HepG2 (cell line): ENCODE data around the gene CCDC85C. TPM values are rescaled to one million over a fixed set of nuclear protein-coding genes. Genes with fewer than 3 reads are reported as not detected.

ENCODE experiments used
- ASH2L ChIP-seq: fragments of 300-600, 200-600 bp; sonication (generic); IDR thresholded peaks from 2 replicates; pipeline ENCODE4 v1.7.0; 2017; ENCODE audit warnings: low read depth, mild to moderate bottlenecking, moderate library complexity, mixed read lengths, low read length; ENCODE audit not compliant: insufficient read length
- GATAD2A ChIP-seq: IDR thresholded peaks from 2 replicates; pipeline ENCODE4 v1.6.1; 2016
- HNF4A ChIP-seq: sonication (generic); formaldehyde crosslinking; IDR thresholded peaks from 2 replicates; pipeline ENCODE4 v1.4.0; 2020; ENCODE audit warnings: missing genetic modification reagents
- JUN ChIP-seq: sonication (generic); formaldehyde crosslinking; IDR thresholded peaks from 2 replicates; pipeline ENCODE4 v1.4.0; 2020; ENCODE audit warnings: mild to moderate bottlenecking, missing genetic modification reagents
- NONO ChIP-seq, 2 experiments: fragments of 450-650 bp in 1 of 2; sonication (generic) in 1 of 2; formaldehyde crosslinking in 1 of 2; IDR thresholded peaks in 1 of 2; conservative IDR thresholded peaks in 1 of 2; 2 replicates each; pipeline versions ENCODE4 v1.6.1 to v1.8.0; 2017 to 2022; ENCODE audit warnings: mild to moderate bottlenecking in 1 of 2, missing genetic modification reagents in 1 of 2, moderate library complexity in 1 of 2
- PRMT3 ChIP-seq: sonication (generic); formaldehyde crosslinking; IDR thresholded peaks from 2 replicates; pipeline ENCODE4 v1.8.1; 2022; ENCODE audit warnings: low read depth, mild to moderate bottlenecking, moderate library complexity, missing genetic modification reagents, borderline replicate concordance
- SOX13 ChIP-seq, 3 experiments: fragments of 450-650 bp in 1 of 3; sonication (generic) in 1 of 3; formaldehyde crosslinking in 1 of 3; IDR thresholded peaks in 2 of 3; conservative IDR thresholded peaks in 1 of 3; 2 replicates each; pipeline versions ENCODE4 v1.5.0 to v1.6.1; 2016 to 2020; ENCODE audit warnings: antibody characterized with exemption in 1 of 3, mild to moderate bottlenecking in 1 of 3, missing compliant biosample characterization in 1 of 3, missing genetic modification reagents in 1 of 3, moderate library complexity in 1 of 3
- SOX6 ChIP-seq, 2 experiments: fragments of 450-650 bp in 1 of 2; sonication (generic) in 1 of 2; formaldehyde crosslinking in 1 of 2; IDR thresholded peaks; 2 replicates each; pipeline versions ENCODE4 v1.4.0 to v1.6.1; 2017 to 2020; ENCODE audit warnings: antibody characterized with exemption in 1 of 2, mild to moderate bottlenecking in 1 of 2, missing genetic modification reagents in 1 of 2
- TAF1 ChIP-seq: sonication (generic); formaldehyde crosslinking; IDR thresholded peaks from 2 replicates; pipeline ENCODE4 v1.4.0; 2020; ENCODE audit warnings: missing genetic modification reagents
- ZSCAN12 ChIP-seq: sonication (generic); formaldehyde crosslinking; IDR thresholded peaks from 2 replicates; pipeline ENCODE4 v1.9.0; 2021; ENCODE audit warnings: mild to moderate bottlenecking, missing genetic modification reagents
- polyA plus RNA-seq, 8 experiments: library from polyadenylated mRNA; depleted of rRNA in 3 of 8; stranded (reverse) in 7 of 8; unstranded in 1 of 8; fragments of >200 nt; fragmentation: Illumina TruSeq in 4 of 8; extraction: Trizol in 4 of 8; gene quantifications; 2 replicates each; pipeline versions ENCODE4 v1.2.1 to v1.2.3, GENCODE V29; 2011 to 2016; ENCODE audit warnings: low read depth in 4 of 8, missing spikeins in 1 of 8, mixed read lengths in 1 of 8; ENCODE audit not compliant: insufficient read depth in 1 of 8
- total RNA-seq, 5 experiments: library from RNA; depleted of rRNA; stranded (reverse); fragments of >200 nt; fragmentation: Illumina TruSeq; extraction: Trizol; gene quantifications; 2 replicates each; pipeline ENCODE4 v1.2.3, GENCODE V29; 2016; ENCODE audit warnings: low read depth in 1 of 5
- TF ChIP-seq, protein P1 (sequence below): sonication (generic); formaldehyde crosslinking; IDR thresholded peaks from 2 replicates; pipeline ENCODE4 v1.4.0; 2020; ENCODE audit warnings: mild to moderate bottlenecking, low read depth, missing genetic modification reagents
- TF ChIP-seq, protein P2 (sequence below): sonication (generic); formaldehyde crosslinking; IDR thresholded peaks from 2 replicates; pipeline ENCODE4 v1.5.1; 2020; ENCODE audit warnings: mild to moderate bottlenecking, missing genetic modification reagents, moderate library complexity
- TF ChIP-seq, protein P3 (sequence below): sonication (generic); formaldehyde crosslinking; IDR thresholded peaks from 2 replicates; pipeline ENCODE4 v1.4.0; 2020; ENCODE audit warnings: missing genetic modification reagents
- TF ChIP-seq, protein P4 (sequence below): sonication (generic); formaldehyde crosslinking; IDR thresholded peaks from 2 replicates; pipeline ENCODE4 v1.4.0; 2020; ENCODE audit warnings: low read depth, missing genetic modification reagents

The CCDC85C gene
- total and polyA plus RNA-seq, 2 of the 13 experiments (the other 11 are each of a cell fraction or from before 2014, with no cell fraction given), result 18.8 to 43.8 TPM

DNA sequence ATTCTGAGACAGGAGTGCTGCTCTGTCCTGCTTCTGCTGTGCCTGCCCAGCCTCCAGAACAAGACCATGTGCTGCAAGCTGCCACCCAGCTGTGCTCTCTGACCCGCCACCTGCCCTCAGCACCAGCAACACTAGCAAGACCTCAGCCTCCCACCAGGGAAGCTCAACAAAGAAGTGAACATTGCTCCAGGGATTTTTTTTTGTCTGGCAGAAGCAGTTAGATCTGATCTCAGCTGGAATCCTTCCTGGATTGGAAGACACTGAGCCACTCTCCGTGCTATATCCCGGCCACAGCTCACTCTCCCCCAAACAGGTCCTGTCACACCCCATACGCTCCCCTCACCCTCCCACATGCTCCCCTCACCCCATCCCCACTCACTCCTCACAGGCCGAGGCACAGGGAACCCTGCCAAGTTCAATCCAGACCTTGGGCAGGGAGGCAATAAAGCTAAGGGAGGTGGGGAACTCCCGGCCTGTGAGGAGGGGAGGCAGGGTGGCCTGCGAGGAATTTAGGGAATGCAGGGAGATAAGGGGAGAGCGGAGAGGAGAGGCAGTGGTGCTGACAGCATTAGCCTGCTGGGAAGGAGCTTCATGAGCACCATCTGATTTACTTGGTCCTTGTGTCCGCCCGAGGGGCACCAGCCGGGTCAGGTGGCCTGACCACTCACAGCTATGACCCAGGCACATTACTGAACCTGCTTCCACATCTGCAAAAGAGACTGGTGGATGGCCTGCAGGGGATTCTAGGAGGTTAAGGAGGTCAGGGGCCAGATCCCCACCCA is 29.7 kb downstream of the CCDC85C start (continued):
- TF ChIP-seq NONO (IDR thresholded peaks at IDR 0.05) (no peak), NONO (CRISPR knock-in tag; conservative IDR thresholded peaks at IDR 0.05) (peak; percentile 57; the same call in 1 of the 2 replicates), ZSCAN12 (no peak), PRMT3 (CRISPR knock-in tag) (0 out of 2 replicates have a peak, but pooled peaks have one; percentile 28), SOX13 (IDR thresholded peaks at IDR 0.05) (no peak), SOX13 (CRISPR knock-in tag; conservative IDR thresholded peaks at IDR 0.05 in 1 of 2, IDR thresholded peaks at IDR 0.05 in 1 of 2) (peak in 1 of 2 experiments; percentile 11; a peak in 1 of 4 replicates), JUN (CRISPR knock-in tag) (0 out of 2 replicates have a peak, but pooled peaks have one; percentile 25), SOX6 (IDR thresholded peaks at IDR 0.05) (no peak), SOX6 (CRISPR knock-in tag; IDR thresholded peaks at IDR 0.05) (peak; percentile 35; the same call in 1 of the 2 replicates), ASH2L (peak; percentile 26), HNF4A (peak; percentile 64), TAF1 (CRISPR knock-in tag) (no peak), GATAD2A (CRISPR knock-in tag) (peak; percentile 44; the same call in 1 of the 2 replicates)
- TF ChIP-seq, protein P1, sequence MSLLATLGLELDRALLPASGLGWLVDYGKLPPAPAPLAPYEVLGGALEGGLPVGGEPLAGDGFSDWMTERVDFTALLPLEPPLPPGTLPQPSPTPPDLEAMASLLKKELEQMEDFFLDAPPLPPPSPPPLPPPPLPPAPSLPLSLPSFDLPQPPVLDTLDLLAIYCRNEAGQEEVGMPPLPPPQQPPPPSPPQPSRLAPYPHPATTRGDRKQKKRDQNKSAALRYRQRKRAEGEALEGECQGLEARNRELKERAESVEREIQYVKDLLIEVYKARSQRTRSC (CRISPR knock-in tag), result 0 out of 2 replicates have a peak, but pooled peaks have one; percentile 39
- TF ChIP-seq, protein P2, sequence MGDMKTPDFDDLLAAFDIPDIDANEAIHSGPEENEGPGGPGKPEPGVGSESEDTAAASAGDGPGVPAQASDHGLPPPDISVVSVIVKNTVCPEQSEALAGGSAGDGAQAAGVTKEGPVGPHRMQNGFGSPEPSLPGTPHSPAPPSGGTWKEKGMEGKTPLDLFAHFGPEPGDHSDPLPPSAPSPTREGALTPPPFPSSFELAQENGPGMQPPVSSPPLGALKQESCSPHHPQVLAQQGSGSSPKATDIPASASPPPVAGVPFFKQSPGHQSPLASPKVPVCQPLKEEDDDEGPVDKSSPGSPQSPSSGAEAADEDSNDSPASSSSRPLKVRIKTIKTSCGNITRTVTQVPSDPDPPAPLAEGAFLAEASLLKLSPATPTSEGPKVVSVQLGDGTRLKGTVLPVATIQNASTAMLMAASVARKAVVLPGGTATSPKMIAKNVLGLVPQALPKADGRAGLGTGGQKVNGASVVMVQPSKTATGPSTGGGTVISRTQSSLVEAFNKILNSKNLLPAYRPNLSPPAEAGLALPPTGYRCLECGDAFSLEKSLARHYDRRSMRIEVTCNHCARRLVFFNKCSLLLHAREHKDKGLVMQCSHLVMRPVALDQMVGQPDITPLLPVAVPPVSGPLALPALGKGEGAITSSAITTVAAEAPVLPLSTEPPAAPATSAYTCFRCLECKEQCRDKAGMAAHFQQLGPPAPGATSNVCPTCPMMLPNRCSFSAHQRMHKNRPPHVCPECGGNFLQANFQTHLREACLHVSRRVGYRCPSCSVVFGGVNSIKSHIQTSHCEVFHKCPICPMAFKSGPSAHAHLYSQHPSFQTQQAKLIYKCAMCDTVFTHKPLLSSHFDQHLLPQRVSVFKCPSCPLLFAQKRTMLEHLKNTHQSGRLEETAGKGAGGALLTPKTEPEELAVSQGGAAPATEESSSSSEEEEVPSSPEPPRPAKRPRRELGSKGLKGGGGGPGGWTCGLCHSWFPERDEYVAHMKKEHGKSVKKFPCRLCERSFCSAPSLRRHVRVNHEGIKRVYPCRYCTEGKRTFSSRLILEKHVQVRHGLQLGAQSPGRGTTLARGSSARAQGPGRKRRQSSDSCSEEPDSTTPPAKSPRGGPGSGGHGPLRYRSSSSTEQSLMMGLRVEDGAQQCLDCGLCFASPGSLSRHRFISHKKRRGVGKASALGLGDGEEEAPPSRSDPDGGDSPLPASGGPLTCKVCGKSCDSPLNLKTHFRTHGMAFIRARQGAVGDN (CRISPR knock-in tag), result peak; percentile 84
- TF ChIP-seq, protein P3, sequence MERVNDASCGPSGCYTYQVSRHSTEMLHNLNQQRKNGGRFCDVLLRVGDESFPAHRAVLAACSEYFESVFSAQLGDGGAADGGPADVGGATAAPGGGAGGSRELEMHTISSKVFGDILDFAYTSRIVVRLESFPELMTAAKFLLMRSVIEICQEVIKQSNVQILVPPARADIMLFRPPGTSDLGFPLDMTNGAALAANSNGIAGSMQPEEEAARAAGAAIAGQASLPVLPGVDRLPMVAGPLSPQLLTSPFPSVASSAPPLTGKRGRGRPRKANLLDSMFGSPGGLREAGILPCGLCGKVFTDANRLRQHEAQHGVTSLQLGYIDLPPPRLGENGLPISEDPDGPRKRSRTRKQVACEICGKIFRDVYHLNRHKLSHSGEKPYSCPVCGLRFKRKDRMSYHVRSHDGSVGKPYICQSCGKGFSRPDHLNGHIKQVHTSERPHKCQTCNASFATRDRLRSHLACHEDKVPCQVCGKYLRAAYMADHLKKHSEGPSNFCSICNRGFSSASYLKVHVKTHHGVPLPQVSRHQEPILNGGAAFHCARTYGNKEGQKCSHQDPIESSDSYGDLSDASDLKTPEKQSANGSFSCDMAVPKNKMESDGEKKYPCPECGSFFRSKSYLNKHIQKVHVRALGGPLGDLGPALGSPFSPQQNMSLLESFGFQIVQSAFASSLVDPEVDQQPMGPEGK (CRISPR knock-in tag), result peak; percentile 66
- TF ChIP-seq, protein P4, sequence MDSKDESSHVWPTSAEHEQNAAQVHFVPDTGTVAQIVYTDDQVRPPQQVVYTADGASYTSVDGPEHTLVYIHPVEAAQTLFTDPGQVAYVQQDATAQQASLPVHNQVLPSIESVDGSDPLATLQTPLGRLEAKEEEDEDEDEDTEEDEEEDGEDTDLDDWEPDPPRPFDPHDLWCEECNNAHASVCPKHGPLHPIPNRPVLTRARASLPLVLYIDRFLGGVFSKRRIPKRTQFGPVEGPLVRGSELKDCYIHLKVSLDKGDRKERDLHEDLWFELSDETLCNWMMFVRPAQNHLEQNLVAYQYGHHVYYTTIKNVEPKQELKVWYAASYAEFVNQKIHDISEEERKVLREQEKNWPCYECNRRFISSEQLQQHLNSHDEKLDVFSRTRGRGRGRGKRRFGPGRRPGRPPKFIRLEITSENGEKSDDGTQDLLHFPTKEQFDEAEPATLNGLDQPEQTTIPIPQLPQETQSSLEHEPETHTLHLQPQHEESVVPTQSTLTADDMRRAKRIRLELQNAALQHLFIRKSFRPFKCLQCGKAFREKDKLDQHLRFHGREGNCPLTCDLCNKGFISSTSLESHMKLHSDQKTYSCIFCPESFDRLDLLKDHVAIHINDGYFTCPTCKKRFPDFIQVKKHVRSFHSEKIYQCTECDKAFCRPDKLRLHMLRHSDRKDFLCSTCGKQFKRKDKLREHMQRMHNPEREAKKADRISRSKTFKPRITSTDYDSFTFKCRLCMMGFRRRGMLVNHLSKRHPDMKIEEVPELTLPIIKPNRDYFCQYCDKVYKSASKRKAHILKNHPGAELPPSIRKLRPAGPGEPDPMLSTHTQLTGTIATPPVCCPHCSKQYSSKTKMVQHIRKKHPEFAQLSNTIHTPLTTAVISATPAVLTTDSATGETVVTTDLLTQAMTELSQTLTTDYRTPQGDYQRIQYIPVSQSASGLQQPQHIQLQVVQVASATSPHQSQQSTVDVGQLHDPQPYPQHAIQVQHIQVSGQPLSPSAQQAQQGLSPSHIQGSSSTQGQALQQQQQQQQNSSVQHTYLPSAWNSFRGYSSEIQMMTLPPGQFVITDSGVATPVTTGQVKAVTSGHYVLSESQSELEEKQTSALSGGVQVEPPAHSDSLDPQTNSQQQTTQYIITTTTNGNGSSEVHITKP (CRISPR knock-in tag), result no peak
